HT1080 (cell line): ENCODE data around the gene SIPA1L3. TPM values are rescaled to one million over a fixed set of nuclear protein-coding genes. Genes with fewer than 3 reads are reported as not detected.

Experiments
- DNase-seq: peaks from one replicate; pipeline ENCODE4 v3.0.0-alpha.2; 2015; ENCODE audit warnings: low read depth
- total RNA-seq: library from RNA; depleted of rRNA; stranded (reverse); fragments of >200 nt; shearing (Covaris generic); gene quantifications from 2 replicates; pipeline ENCODE4 v1.2.3, GENCODE V29; 2014

SIPA1L3 gene
- total RNA-seq, 1 experiment from 2014 or later, result 30.2 TPM

DNA sequence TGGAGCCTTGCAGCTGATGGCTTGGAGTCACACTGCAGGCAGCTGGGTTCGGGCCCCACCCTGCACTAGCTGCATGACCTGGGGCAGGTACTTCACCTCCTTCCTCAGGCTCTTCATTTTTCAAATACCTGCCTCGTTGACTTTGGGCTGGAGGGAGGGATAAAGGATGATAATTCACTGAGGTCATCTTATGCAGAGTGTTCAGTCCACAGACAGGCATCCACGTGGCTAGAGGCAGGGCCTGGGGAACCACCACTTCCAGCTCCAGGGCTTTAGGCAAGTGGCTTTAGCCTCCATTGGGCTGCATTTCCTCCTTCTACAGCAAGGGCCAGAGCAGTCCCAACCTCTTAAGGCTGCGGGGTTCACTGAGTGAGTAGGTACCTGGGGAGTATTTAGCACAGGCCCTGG lies 84.8 kb downstream of the SIPA1L3 start:
- no peak for DNase-seq

DNA sequence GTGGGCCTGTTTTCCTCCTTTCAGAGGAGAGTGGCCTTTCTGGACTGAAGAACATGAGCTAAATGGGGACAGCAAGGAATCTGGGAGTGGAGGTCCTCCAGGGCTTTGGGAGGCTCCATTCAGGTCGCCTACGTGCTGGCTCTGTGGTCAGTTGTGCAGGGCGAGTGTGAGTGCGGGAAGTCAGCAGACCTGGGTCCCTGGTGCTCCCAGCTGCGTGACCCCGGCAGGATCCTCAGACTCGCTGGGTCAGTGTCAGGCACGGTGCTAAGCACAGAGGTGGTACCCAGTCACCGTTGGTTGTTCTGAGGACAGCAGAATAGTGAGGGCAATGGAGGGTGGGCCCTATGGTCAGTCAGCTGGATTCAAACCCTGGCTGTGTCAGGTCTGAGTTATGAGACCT lies 85.8 kb downstream of the SIPA1L3 start:
- no peak for DNase-seq

DNA sequence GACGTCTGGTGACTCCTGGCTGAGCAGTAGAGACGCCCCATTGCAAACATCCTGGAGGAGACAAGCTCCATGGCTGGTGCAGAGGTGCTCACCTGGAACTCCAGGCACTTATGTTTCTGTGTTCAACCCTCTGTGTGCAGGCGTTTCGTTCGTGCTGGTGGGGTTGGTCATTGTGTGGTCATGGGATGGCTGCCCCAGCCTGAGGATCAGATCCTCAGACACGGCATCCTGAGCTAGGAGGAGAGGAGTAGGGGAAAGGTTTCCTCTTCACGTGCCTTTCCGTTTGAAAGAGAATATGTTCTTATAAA lies 87.8 kb downstream of the SIPA1L3 start:
- DNase-seq, result no peak

DNA sequence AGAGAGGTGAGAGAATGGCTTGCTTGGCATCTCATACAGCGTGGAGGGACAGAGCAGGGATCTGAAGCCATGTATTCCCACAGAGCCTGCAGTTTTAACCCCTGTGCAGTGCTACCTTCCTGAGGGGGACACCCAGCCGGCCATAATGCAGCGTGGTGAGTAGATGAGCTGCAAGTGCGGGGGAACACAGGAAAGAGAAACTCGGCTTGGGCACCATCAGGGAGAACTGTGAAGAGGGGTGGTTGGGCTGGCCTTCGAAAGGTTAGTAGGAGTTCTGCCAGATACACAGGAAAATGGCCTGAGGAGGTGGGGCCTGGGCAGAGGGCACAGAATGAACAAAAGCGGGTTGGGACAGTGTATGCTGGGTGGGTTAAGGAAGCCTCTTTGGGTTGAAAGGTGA lies 88.3 kb downstream of the SIPA1L3 start:
- DNase-seq, result no peak

DNA sequence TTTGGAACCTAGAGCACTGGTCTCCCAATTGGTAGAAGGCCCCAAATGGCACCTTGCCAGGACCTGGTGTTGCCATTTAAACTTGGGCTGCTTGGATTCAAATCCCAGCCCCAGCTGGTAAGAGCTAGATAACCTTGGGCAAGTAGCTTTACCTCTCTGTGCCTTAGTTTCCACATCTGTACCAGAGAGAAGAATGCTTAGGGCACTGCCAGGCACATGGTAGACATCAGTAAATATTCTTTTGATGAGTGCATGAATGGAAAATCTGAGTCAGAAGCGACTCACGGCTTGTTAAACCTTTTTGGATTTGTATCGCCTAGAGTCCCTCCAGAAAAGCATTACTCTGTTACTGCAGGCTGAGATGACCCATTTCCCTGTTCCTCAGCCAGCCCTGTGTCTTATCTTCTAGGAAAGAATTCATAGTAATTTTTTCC lies 90.9 kb downstream of the SIPA1L3 start:
- DNase-seq, result peak; percentile 88

DNA sequence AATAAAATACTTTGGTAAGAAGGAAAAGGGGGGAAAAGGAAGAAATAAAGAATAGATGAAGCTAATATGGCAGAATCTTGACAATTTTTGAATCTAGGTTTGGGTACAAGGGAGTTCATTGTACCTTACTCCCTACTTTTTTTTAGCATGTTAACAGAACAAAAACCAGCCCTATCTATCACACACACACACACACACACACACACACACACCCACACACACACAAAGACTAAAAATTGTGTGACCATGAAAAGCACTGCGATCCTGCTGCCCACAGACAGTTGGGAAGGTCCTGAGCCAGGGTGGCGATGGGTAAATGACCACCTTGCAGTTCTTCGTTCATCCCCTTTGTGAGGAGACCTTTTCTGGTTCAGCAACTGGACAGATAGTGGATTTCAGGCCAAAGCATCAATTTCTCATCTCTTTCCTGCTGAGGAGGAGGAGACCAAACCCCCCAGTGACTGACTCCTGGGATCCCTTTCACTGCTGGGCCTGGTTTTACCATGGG lies 91.8 kb downstream of the SIPA1L3 start:
- DNase-seq, result no peak

DNA sequence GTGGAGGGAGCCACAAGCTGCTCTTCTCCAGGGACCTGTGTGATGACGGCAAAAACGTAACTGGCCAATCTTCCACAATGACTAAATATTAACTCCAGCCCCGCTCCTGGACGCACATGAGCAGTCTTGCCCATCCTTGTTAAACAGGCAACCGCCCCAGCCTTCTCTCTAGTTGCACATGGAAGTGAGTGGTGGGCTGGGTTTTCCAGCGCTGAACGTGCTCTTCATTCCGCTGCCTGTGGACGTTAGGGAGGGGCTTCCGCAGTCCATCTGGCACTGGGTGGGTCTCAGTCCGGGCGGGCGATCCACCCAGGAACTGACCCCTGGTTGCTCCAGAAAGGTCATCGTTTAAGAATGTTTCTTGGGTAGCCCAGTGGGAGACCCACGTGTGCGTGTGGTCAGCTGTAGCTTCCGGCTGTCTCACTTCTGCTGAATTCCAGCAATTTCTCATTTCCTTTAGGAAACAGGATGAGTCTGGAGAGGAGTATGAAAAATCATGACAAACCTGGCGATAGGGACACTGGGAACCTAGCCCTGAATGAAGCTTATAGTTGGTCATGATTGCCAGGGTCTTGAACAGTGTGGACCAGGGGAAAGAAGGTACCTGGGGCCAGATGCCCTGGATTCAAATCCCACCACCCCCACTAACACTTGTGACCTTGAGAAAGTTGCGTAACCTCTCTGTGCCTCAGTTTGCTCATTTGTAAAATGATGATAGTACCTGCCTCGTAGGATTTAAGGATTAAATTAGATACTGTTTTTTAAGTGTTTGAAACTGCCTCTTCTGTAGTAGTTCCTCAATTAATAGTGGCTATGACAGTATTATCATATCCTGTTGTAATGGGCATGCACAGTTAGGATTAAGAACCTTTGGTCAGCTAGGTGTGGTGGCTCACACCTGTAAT lies 92.6 kb downstream of the SIPA1L3 start:
- peak; percentile 99 for DNase-seq

DNA sequence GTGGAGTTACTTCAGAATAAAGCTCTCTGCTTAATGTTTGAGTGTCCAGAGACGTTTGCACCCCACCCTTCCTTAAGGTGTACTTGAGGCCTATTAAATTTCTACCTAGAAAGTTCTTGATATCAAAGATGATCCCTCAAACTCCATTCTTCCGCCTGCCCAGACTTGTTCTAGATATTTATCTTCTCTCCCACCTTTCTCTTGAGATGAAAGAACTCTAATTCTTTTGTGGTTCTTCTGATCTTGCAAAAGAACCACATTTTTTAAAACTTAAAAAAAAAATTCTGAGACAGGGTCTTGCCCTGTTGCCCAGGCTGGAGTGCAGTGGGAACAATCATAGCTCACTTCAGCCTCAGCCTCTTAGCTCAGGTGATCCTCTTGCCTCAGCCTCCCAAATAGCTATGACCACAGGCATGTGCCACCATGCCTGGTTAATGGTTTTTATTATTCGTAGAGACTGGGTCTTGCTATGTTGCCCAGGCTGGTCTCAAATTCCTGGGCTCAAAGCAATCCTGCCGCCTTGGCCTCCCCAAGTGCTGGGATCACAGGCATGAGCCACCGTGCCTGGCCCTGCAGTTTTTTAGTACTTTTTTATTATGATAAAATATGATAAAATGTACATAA lies 94.3 kb downstream of the SIPA1L3 start:
- no peak for DNase-seq

DNA sequence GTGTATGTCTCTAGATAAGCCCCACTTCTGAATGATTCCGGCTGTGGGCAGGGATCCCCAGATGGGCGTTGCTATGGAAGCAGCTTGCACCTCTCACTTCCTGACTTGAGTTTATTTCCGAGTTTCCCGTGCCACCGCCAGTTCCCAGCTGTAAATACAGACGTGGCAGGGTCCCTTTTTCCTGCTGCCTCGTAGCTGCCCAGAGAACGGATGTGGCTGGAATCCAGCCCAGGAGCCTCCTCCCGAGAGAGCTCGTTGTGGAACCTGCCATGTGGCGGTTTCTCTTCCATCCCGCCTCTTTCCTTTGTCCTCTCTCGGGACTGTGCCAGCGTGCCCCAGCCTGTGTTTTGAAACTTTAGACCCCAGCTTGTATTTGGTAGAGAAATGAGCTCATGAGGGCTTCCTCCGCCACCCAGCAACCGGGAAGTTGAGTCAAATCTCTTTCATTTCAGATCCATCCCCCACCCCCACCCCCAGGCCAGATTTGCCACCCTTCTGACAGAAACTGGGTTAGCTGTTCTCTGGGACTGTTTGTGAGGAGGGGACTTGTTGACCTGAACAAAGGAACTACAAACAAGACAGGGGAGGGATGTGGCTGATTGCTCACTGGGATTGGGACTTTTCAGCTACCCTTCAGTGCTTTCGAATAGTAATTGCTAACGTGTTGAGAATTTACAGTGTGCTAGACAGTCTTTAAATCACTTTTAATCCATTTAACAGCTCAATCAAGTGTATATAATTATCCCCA lies 96.6 kb downstream of the SIPA1L3 start:
- peak; percentile 97 for DNase-seq

DNA sequence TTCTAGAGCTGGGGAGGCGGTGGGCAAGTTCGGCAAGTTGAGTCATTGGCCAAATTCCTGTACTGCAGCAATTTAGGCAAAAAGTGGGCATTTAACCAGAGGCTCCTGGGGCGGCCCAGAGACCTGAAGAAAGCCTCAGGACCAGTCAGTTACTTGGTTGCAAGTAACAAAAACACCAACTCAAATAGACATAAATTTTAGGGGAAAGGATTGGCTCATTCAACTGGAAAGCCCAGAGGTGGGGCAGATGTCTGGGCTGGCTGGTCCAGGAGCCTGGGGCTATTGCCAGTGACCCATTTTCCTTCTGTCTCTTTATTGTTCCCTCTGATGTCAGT lies 97.1 kb downstream of the SIPA1L3 start:
- DNase-seq, result no peak

DNA sequence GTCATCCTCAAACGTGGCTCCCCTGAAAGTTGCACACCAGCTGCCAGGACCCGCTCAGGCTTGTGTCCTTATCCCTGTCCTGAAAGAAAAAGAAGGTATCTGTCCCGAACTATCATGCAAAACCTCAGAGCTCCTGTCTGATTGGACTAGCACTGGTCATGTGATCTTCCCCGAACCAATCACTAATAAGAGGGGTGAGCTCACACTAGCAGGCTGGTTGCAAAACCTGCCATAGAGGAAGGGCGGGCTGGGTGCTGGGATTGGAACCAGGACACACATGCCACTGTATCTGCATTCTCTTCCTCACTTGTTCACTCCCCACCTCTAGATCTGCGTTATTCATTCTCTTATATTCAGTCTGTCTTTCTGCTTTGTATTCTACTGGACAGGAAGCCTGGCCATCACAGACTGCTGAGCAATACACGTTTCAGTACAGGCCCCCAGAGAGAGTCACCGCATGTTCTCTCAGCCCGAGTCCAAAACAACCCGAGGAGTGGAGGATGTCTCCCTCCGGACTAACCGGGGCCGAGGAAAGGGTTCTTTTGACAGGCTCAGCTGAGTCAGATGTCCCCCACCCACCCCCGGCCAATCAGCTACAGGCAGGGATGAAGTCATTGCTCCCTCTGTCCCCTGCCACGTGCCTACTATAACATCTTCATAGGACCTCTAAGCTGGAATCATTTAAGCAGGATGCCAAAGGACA lies 97.7 kb downstream of the SIPA1L3 start:
- peak; percentile 96 for DNase-seq

DNA sequence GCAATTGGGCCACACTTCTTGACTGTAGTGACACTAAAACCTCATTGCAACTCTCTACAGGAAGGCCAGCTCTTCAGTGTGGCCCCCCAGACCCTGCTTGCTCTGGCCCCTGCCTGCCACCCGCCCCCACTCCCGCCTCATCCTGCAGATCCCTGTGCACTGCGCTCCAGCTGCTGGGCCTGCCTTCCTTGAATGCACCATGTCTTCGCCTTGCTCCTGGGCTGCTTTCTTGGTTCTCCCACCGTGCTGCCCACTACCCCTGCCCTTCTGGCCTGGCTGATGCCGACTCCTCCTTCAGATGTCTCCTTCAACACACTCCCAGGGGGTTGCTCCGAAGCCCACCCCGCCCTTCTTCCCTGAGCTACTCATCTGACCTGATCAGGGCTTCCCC lies 98.2 kb downstream of the SIPA1L3 start:
- DNase-seq, result no peak

DNA sequence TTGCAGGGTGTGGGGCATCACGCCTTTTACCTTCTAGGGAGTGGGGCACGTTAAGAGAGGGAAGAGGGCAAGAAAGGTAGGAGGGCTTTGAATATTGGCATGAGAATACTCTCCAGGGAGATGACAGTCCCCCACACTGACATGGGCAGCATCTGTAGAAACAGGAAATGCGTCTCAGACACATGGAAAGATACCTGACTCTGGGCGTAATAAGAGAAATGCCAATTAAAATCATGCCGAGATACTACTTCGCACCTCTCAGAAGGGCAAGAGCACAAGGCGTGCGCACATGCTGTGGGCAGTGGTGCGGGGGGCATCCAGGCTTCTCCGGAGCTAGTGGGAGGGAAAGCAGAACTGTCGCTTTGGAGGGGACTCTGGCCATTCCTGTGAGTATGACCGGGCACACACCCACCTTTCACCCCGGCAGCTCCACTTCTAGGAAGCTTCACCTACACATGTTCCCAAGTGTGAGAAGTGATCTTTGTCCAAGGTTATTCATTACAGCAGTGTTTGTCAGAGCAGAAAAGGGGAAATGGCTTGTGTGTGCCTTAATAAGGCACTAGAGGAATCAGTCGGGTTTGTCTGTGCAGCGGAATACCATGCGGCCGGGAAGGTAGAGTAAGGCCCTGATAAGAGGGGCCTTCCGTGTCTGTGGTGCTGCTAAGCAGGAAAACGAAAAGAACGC lies 99.5 kb downstream of the SIPA1L3 start:
- no peak for DNase-seq

DNA sequence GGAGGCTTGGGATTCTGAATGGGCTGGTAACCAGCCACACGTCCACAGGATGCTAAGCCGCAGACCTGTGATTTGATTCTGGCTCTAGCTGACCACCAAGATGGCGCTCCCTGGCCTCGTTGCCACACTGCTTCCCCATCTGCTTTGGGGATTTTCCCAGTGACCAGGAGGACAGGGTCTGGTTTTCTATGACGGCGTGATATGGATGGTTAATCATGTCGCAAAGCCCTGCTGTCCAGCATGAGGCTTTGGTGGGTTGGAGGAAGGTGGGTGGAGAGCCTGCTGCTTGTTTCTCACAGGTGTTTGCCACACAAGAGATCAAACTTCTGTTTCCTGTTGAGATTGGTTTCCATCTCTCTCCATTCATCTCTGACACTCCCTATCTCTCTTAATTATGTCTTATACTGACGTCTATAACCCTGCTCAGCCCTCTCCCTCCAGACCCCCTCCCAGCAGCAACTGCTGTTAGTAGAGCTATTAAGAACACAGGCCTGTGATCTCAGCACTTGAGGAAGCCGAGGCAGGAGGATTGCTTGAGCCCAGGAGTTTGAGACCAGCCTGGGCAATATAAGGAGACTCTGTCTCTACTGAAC lies 102.7 kb downstream of the SIPA1L3 start:
- no peak for DNase-seq

DNA sequence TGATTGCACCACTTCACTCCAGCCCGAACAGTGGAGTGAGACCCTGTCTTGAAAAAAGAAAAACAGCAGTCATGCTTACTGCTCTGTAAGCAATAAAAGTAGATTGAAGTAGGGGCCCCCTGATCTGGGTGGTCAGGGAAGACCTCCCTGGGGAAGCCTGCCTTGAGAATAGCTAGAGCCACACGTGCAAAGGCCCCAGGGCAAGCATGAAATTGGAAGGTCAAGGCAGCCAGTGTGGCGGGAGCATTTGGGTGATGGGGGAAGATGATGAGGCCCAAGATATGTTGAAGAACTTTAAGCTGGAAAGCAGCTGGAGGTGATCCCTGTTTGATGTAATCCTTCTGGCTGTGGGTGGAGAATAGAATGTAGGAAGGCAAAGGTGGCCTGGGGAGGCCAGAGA lies 104.4 kb downstream of the SIPA1L3 start:
- DNase-seq, result no peak

DNA sequence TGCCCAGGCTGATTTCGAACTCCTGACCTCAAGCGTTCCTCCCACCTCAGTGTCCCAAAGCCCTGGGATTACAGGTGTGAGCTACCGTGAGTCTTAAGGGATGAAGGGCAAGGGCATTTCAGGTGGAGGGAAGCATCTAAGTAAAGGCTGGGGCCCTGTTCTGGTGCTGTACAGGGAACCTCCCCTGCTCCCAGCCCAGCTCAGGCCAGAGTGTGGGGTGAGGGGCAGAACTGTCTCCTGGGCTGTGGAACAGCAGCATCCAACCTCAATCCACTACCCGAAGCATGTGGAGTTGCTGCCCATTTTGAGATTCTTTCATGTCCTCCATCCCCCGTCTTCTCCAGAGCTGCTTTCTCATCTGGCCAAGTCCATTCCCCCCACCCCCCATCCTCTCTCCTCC lies 105.3 kb downstream of the SIPA1L3 start:
- DNase-seq, result no peak

DNA sequence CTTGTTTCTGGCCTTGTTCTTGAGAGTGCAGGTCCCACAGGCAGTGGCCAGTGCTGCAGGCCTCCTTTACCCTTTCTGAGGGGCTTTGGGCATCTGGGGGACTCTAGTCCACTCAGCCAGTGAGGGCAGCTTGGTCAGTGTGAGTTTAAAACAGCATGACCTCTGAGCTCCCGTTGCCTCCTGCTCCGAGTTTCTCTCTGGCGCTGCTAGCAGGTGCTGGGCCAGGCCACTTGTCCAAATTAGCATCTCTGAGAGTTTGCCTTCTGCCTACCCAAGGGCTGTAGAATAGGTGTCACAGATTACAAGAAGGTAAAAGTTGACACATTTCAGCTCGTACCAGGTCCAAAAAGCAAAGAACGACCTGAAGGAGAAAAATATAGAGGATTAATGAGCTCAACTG lies 105.9 kb downstream of the SIPA1L3 start:
- DNase-seq, result no peak

DNA sequence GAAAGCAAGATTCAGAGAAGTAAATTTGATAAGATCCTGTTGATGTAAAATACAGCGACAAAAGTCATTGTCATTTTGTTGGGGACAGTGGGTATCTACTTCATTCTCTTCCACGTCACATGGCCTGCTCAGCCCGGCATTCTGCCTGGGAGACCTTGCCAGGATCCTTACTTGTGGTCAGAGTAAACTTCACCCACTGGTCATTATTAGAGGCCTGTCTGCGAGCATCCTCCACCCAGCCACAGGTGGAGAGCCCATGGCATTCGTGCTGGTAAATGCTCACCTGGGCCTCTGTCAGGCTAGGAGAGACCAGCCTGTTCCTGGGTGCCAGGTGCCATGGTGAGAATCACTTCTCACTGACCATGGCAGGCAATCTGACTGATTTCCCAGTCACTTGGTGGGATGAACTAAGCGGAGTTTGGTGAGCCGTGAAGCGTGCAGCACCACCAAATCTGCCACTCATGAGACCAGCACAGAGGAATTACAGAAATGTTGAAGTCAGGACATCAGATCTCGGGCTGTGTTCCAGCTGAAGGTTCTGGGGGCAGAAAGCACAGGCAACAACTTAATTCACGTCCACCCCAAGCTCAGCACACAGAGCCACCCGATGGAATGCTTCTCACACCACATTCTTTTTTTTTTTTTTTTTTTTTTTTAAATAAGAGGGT lies 107.0 kb downstream of the SIPA1L3 start:
- no peak for DNase-seq

DNA sequence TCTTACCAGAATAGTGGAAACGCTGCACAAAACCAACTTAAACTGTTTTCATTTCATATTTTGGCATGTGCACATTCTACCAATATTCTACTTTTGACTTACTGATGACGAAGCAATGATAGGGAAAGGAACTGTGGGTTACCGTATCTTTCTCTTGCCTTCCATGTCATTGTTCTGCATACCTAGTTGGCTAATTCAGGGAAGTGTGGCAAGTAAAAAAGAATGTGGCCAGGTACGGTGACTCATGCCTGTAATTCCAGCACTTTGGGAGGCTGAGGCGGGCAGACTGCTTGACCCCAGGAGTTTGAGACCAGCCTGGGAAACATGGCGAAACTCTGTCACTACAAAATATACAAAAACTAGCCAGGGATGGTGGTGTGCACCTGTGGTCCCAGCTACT lies 108.2 kb downstream of the SIPA1L3 start:
- DNase-seq, result no peak

DNA sequence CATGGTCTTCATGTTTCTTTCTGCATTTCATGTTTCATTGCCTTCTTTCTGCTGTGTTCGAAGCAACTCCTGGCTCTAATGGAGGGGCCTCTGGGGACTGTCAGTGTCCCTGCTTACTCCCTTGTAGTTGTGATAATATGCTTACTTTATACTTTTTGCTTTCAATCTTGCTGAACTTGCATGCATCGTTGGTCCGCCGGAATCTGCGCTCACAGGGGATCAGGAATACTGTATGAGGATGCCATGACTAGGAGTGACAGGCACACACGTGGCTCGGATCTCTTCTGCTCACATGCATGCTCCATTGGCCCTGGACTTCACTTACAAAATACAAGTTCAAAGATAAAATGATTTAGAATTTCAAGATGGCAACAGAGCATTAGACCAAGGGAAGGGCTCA lies 108.8 kb downstream of the SIPA1L3 start:
- DNase-seq, result no peak
